Upper lobe of left lung (tissue), 6 donors: ENCODE data around the gene AP5Z1. TPM values are rescaled to one million over a fixed set of nuclear protein-coding genes. Genes with fewer than 3 reads are reported as not detected.

Source experiments
- ATAC-seq, 2 donors: fragments of 200-7000 bp; cut with Tn5 transposase; one replicate each; pipeline ENCODE4 v1.9.1; 2022; ENCODE audit warnings: mild to moderate bottlenecking in 2 of 2, moderate library complexity in 2 of 2; ENCODE audit not compliant: low FRiP score in 2 of 2
- DNase-seq, 2 donors: peaks; one replicate each; pipeline ENCODE4 v3.0.0-alpha.2; 2019 to 2020
- H3K27ac ChIP-seq, 4 donors: fragments of 200-600 bp; sonication (generic); one replicate each; pipeline ENCODE4 v1.5.1; 2016 to 2019
- H3K27me3 ChIP-seq, 4 donors: fragments of 200-600 bp; sonication (generic); one replicate each; pipeline ENCODE4 v1.5.1; 2017 to 2019
- H3K36me3 ChIP-seq, 4 donors: fragments of 200-600 bp; sonication (generic); one replicate each; pipeline ENCODE4 v1.5.1; 2016 to 2019
- H3K4me1 ChIP-seq, 4 donors: fragments of 200-600 bp; sonication (generic); one replicate each; pipeline ENCODE4 v1.5.1; 2018 to 2019
- H3K4me3 ChIP-seq, 4 donors: fragments of 200-600 bp; sonication (generic); one replicate each; pipeline ENCODE4 v1.5.1; 2017 to 2019; ENCODE audit warnings: mild to moderate bottlenecking in 2 of 4, moderate library complexity in 1 of 4
- H3K9me3 ChIP-seq, 4 donors: fragments of 200-600 bp; sonication (generic); one replicate each; pipeline ENCODE4 v1.5.1; 2018 to 2019
- CTCF ChIP-seq, 6 experiments: fragments of 450-650 bp in 4 of 6; fragments of 200-600 bp in 2 of 6; sonication (generic) in 2 of 6; IDR thresholded peaks; one replicate each; pipeline ENCODE4 v1.5.1; 2016 to 2019; ENCODE audit warnings: antibody characterized with exemption in 6 of 6
- EP300 ChIP-seq, 4 donors: sonication (generic); formaldehyde crosslinking; IDR thresholded peaks; one replicate each; pipeline ENCODE4 v1.5.1; 2017; ENCODE audit warnings: antibody characterized with exemption in 4 of 4, control low read depth in 2 of 4
- POLR2A ChIP-seq, 4 donors: fragments of 450-650 bp; IDR thresholded peaks; one replicate each; pipeline ENCODE4 v1.5.1; 2016 to 2017; ENCODE audit warnings: antibody characterized with exemption in 4 of 4, mild to moderate bottlenecking in 2 of 4
- POLR2AphosphoS5 ChIP-seq, 2 donors: sonication (generic); formaldehyde crosslinking; IDR thresholded peaks; one replicate each; pipeline ENCODE4 v1.5.1; 2017; ENCODE audit warnings: antibody characterized with exemption in 2 of 2
- WGBS, 2 donors: methylation state at CpG; one replicate each; pipeline ENCODE4 v1.1.5; 2017 to 2018; 5-methylcytosine and 5-hydroxymethylcytosine counted together
- total RNA-seq, 6 donors: library from RNA; depleted of rRNA in 4 of 6; stranded (reverse); fragments of >200 nt in 4 of 6; gene quantifications; one replicate each; pipeline versions ENCODE4 v1.1.0 to v1.2.1, GENCODE V29; 2016 to 2021
- donor health status: DM: no; HTN: no; CAD: no; lungs with moderate emphysema.
- donor health status: DM: no; HTN: yes; CAD: no; lungs with severe emphysema.

AP5Z1 gene
- total RNA-seq, 6 donors from 2014 or later: 23.4 to 152 (median 52.1) TPM

- WGBS, 2 donors: 86 to 89% methylated on average over 9 of the region's 9 CpGs
- TF ChIP-seq EP300 (IDR thresholded peaks at IDR 0.05) (no peak), CTCF (IDR thresholded peaks at IDR 0.05) (no peak), POLR2AphosphoS5 (IDR thresholded peaks at IDR 0.05) (no peak), POLR2A (IDR thresholded peaks at IDR 0.05) (no peak)
- Histone ChIP-seq H3K4me3 (no peak overlapping the region), H3K27me3 (no peaks in the 10 kb centered on the region), H3K27ac (no peak overlapping the region), H3K36me3 (peaks cover 0 to 19% (median 6%) of the 10 kb centered on the region in 4 donors), H3K4me1 (peaks cover 8 to 17% (median 14%) of the 10 kb centered on the region in 4 donors), H3K9me3 (no peaks in the 10 kb centered on the region)
- ATAC-seq (no peak), DNase-seq (no peak)
Measured at GRCh38 chr7:4770886-4771285, 4.5 kb upstream of the AP5Z1 start.

GRCh38 chr7:4771737-4772136, 3.7 kb upstream of the AP5Z1 start:
- DNase-seq: no peak
- TF ChIP-seq EP300 (IDR thresholded peaks at IDR 0.05) (no peak), CTCF (IDR thresholded peaks at IDR 0.05) (no peak), POLR2A (IDR thresholded peaks at IDR 0.05) (no peak), POLR2AphosphoS5 (IDR thresholded peaks at IDR 0.05) (no peak)
- Histone ChIP-seq H3K9me3 (no peaks in the 10 kb centered on the region), H3K27ac (no peak overlapping the region), H3K4me1 (peaks cover 15 to 25% (median 20%) of the 10 kb centered on the region in 4 donors), H3K4me3 (no peak overlapping the region), H3K36me3 (peaks cover 0 to 12% (median 4%) of the 10 kb centered on the region in 4 donors), H3K27me3 (no peaks in the 10 kb centered on the region)
- WGBS, 2 donors: 90% methylated on average over 9 of the region's 9 CpGs; no CpG with 5 or more reads in 1 of the 2 donors
- ATAC-seq: no peak

GRCh38 chr7:4772306-4772705, 3.1 kb upstream of the AP5Z1 start:
- ATAC-seq: no peak
- Histone ChIP-seq H3K9me3 (no peaks in the 10 kb centered on the region), H3K4me3 (no peak overlapping the region), H3K27me3 (no peaks in the 10 kb centered on the region), H3K27ac (no peak overlapping the region), H3K4me1 (peaks cover 20 to 31% (median 24%) of the 10 kb centered on the region in 4 donors), H3K36me3 (peaks cover 0 to 10% (median 4%) of the 10 kb centered on the region in 4 donors)
- TF ChIP-seq EP300 (IDR thresholded peaks at IDR 0.05) (no peak), CTCF (IDR thresholded peaks at IDR 0.05) (no peak), POLR2A (IDR thresholded peaks at IDR 0.05) (no peak)
- 85 to 96% methylated on average over 6 of the region's 6 CpGs for WGBS, 2 donors
- DNase-seq: peak in 1 of 2 donors; percentile 59

- Histone ChIP-seq H3K4me1 (peaks cover 24 to 42% (median 29%) of the 10 kb centered on the region in 4 donors), H3K27me3 (no peaks in the 10 kb centered on the region), H3K9me3 (no peaks in the 10 kb centered on the region), H3K27ac (peak overlapping the region; percentile 93 to 98 (median 96)), H3K4me3 (peak overlapping the region in 1 of 4 donors; percentile 93), H3K36me3 (peaks cover 0 to 12% (median 3%) of the 10 kb centered on the region in 4 donors)
- ATAC-seq: no peak
- 88 to 91% methylated on average over 12 of the region's 12 CpGs for WGBS, 2 donors
- TF ChIP-seq CTCF (IDR thresholded peaks at IDR 0.05) (no peak), EP300 (IDR thresholded peaks at IDR 0.05) (no peak), POLR2AphosphoS5 (IDR thresholded peaks at IDR 0.05) (no peak), POLR2A (IDR thresholded peaks at IDR 0.05) (no peak)
- no peak for DNase-seq
Measured at GRCh38 chr7:4774007-4774406, 1.4 kb upstream of the AP5Z1 start.

- Histone ChIP-seq H3K9me3 (no peaks in the 10 kb centered on the region), H3K27ac (peak overlapping the region; percentile 93 to 98 (median 96)), H3K4me3 (peak overlapping the region; percentile 91 to 99 (median 96)), H3K36me3 (peaks cover 0 to 12% (median 3%) of the 10 kb centered on the region in 4 donors), H3K27me3 (no peaks in the 10 kb centered on the region), H3K4me1 (peaks cover 24 to 38% (median 27%) of the 10 kb centered on the region in 4 donors)
- ATAC-seq (peak; percentile 30 to 63), DNase-seq (peak in 1 of 2 donors; percentile 54)
- TF ChIP-seq POLR2A (IDR thresholded peaks at IDR 0.05) (no peak), CTCF (IDR thresholded peaks at IDR 0.05) (no peak), POLR2AphosphoS5 (IDR thresholded peaks at IDR 0.05) (no peak), EP300 (IDR thresholded peaks at IDR 0.05) (no peak)
- WGBS, 2 donors: 14 to 24% methylated on average over 13 to 24 of the region's 24 CpGs
Measured at GRCh38 chr7:4774658-4775249, 669 bp upstream of the AP5Z1 start.
